ENCODE results near the gene STK16. TPM values are rescaled to one million over a fixed set of nuclear protein-coding genes. Genes with fewer than 3 reads are reported as not detected.
A peak's percentile ranks its signal among the peaks of the same experiment; 100 is the strongest.

The STK16 gene
- total and polyA plus RNA-seq, 7 experiments from 2014 or later, result 17.4 to 35.0 (median 21.8) TPM

- no peak for DNase-seq
- Mint-ChIP-seq H3K4me3 (no peak overlapping the region), H3K27ac (no peak overlapping the region), H3K9me3 (no peaks in the 10 kb centered on the region), H3K4me1 (no peaks in the 10 kb centered on the region), H3K27me3 (peaks cover 0 to 16% (median 0%) of the 10 kb centered on the region in 5 donors), H3K36me3 (no peaks in the 10 kb centered on the region)
- Histone ChIP-seq H3K27ac (ENCODE audit: low read depth, low read length) (no peak overlapping the region), H3K27me3 (ENCODE audit: control insufficient read depth in 2 of 2, insufficient read depth in 2 of 2, low read length in 2 of 2) (no peaks in the 10 kb centered on the region), H3K9me3 (ENCODE audit: control insufficient read depth in 2 of 3, low read length in 3 of 3) (no peaks in the 10 kb centered on the region), H3K4me1 (ENCODE audit: control insufficient read depth in 2 of 2, insufficient read depth in 2 of 2, low read length in 2 of 2) (no peaks in the 10 kb centered on the region), H3K36me3 (ENCODE audit: control insufficient read depth in 2 of 3, insufficient read depth in 3 of 3, low read length in 3 of 3) (no peaks in the 10 kb centered on the region), H3K4me3 (ENCODE audit: low read length) (no peak overlapping the region)
- intact Hi-C loops (cut with micrococcal nuclease), result no loop called here
- CTCF ChIA-PET, result interaction anchor here (1.2 kb wide), 1 partner anchor 24 kb away, joined by 3 read pairs; no protein-coding TSS in a partner anchor
- no peak for ATAC-seq
- POLR2A ChIA-PET, result interaction anchor here (0.6 kb wide), 1 partner anchor 60 kb away, joined by 3 read pairs; no protein-coding TSS in a partner anchor
Measured at GRCh38 chr2:219271021-219271420, 25.7 kb downstream of the STK16 start.

GRCh38 chr2:219272356-219272755 lies 27.1 kb downstream of the STK16 start:
- H3K36me3 ChIP-seq (ENCODE audit: control insufficient read depth in 2 of 3, insufficient read depth in 3 of 3, low read length in 3 of 3), result no peaks in the 10 kb centered on the region
- Mint-ChIP-seq H3K4me1 (peaks cover 1 to 5% (median 4%) of the 10 kb centered on the region in 7 donors), H3K27me3 (peaks cover 0 to 16% (median 0%) of the 10 kb centered on the region in 5 donors), H3K27ac (no peak overlapping the region), H3K36me3 (no peaks in the 10 kb centered on the region), H3K9me3 (no peaks in the 10 kb centered on the region), H3K4me3 (no peak overlapping the region)
- no peak overlapping the region for H3K27ac ChIP-seq (ENCODE audit: low read depth, low read length)
- CTCF ChIA-PET, result interaction anchor here (12.9 kb wide), 1 partner anchor 24 kb away, joined by 194 read pairs; no protein-coding TSS in a partner anchor
- POLR2A ChIA-PET, result interaction anchor here (3.2 kb wide), 1 partner anchor 17 kb away, joined by 12 read pairs; the partner anchor contains the start of gene TUBA4A
- no peak overlapping the region for H3K4me3 ChIP-seq (ENCODE audit: low read length)
- intact Hi-C loops (cut with micrococcal nuclease), result no loop called here
- peaks cover 0 to under 1% of the 10 kb centered on the region in 2 donors for H3K4me1 ChIP-seq (ENCODE audit: control insufficient read depth in 2 of 2, insufficient read depth in 2 of 2, low read length in 2 of 2)
- H3K27me3 ChIP-seq (ENCODE audit: control insufficient read depth in 2 of 2, insufficient read depth in 2 of 2, low read length in 2 of 2), result no peaks in the 10 kb centered on the region
- DNase-seq (no peak), ATAC-seq (no peak)
- no peaks in the 10 kb centered on the region for H3K9me3 ChIP-seq (ENCODE audit: control insufficient read depth in 2 of 3, low read length in 3 of 3)

- no peaks in the 10 kb centered on the region for H3K9me3 Mint-ChIP-seq
- H3K9me3 ChIP-seq (ENCODE audit: control insufficient read depth in 2 of 3, low read length in 3 of 3), result no peaks in the 10 kb centered on the region
- DNase-seq, result no peak
- no peaks in the 10 kb centered on the region for H3K36me3 ChIP-seq (ENCODE audit: control insufficient read depth in 2 of 3, insufficient read depth in 3 of 3, low read length in 3 of 3)
- intact Hi-C loops (cut with micrococcal nuclease), result no loop called here
- ATAC-seq, result no peak
- no peak overlapping the region for H3K27ac ChIP-seq (ENCODE audit: low read depth, low read length)
- H3K36me3 Mint-ChIP-seq, result no peaks in the 10 kb centered on the region
- H3K4me1 Mint-ChIP-seq, result peaks cover 7 to 11% (median 10%) of the 10 kb centered on the region in 7 donors
- ChIA-PET CTCF (interaction anchor here (12.9 kb wide), 1 partner anchor 23 kb away, joined by 194 read pairs; no protein-coding TSS in a partner anchor), POLR2A (interaction anchor here (3.2 kb wide), 1 partner anchor 18 kb away, joined by 12 read pairs; the partner anchor contains the start of gene TUBA4A)
- H3K27me3 Mint-ChIP-seq, result peaks cover 0 to 16% (median 0%) of the 10 kb centered on the region in 5 donors
- no peak overlapping the region for H3K4me3 Mint-ChIP-seq
- H3K4me3 ChIP-seq (ENCODE audit: low read length), result no peak overlapping the region
- H3K27ac Mint-ChIP-seq, result no peak overlapping the region
- peaks cover 4 to 7% of the 10 kb centered on the region in 2 donors for H3K4me1 ChIP-seq (ENCODE audit: control insufficient read depth in 2 of 2, insufficient read depth in 2 of 2, low read length in 2 of 2)
- H3K27me3 ChIP-seq (ENCODE audit: control insufficient read depth in 2 of 2, insufficient read depth in 2 of 2, low read length in 2 of 2), result no peaks in the 10 kb centered on the region
Measured at GRCh38 chr2:219272995-219273394, 27.7 kb downstream of the STK16 start.

- Histone ChIP-seq H3K27ac (ENCODE audit: low read depth, low read length) (no peak overlapping the region), H3K4me1 (ENCODE audit: control insufficient read depth in 2 of 2, insufficient read depth in 2 of 2, low read length in 2 of 2) (peaks cover 13 to 17% of the 10 kb centered on the region in 2 donors), H3K36me3 (ENCODE audit: control insufficient read depth in 2 of 3, insufficient read depth in 3 of 3, low read length in 3 of 3) (no peaks in the 10 kb centered on the region), H3K9me3 (ENCODE audit: control insufficient read depth in 2 of 3, low read length in 3 of 3) (no peaks in the 10 kb centered on the region), H3K4me3 (ENCODE audit: low read length) (no peak overlapping the region), H3K27me3 (ENCODE audit: control insufficient read depth in 2 of 2, insufficient read depth in 2 of 2, low read length in 2 of 2) (no peaks in the 10 kb centered on the region)
- Mint-ChIP-seq H3K36me3 (no peaks in the 10 kb centered on the region), H3K9me3 (no peaks in the 10 kb centered on the region), H3K27me3 (peaks cover 0 to 14% (median 0%) of the 10 kb centered on the region in 5 donors), H3K4me1 (peaks cover 14 to 20% (median 19%) of the 10 kb centered on the region in 7 donors), H3K4me3 (no peak overlapping the region), H3K27ac (no peak overlapping the region)
- intact Hi-C loops (cut with micrococcal nuclease), result no loop called here
- DNase-seq, result no peak
- ChIA-PET CTCF (interaction anchor here (1.2 to 12.9 kb wide), 3 partner anchors 11 to 22 kb away, joined by 4 to 194 read pairs (median 20); partner anchors contain the start of gene TUBA4A), POLR2A (interaction anchor here (0.9 to 3.2 kb wide), 3 partner anchors 19 to 22 kb away, joined by 3 to 12 read pairs (median 3); partner anchors contain the start of genes TUBA4A and TUBA4B)
- ATAC-seq, result no peak
Measured at GRCh38 chr2:219273937-219274336, 28.7 kb downstream of the STK16 start.

- H3K36me3 Mint-ChIP-seq, result no peaks in the 10 kb centered on the region
- Histone ChIP-seq H3K27ac (ENCODE audit: low read depth, low read length) (no peak overlapping the region), H3K9me3 (ENCODE audit: control insufficient read depth in 2 of 3, low read length in 3 of 3) (no peaks in the 10 kb centered on the region), H3K36me3 (ENCODE audit: control insufficient read depth in 2 of 3, insufficient read depth in 3 of 3, low read length in 3 of 3) (no peaks in the 10 kb centered on the region), H3K4me3 (ENCODE audit: low read length) (no peak overlapping the region), H3K27me3 (ENCODE audit: control insufficient read depth in 2 of 2, insufficient read depth in 2 of 2, low read length in 2 of 2) (no peaks in the 10 kb centered on the region), H3K4me1 (ENCODE audit: control insufficient read depth in 2 of 2, insufficient read depth in 2 of 2, low read length in 2 of 2) (peaks cover 13 to 17% of the 10 kb centered on the region in 2 donors)
- no peaks in the 10 kb centered on the region for H3K9me3 Mint-ChIP-seq
- no peak for DNase-seq
- no peak overlapping the region for H3K27ac Mint-ChIP-seq
- ChIA-PET CTCF (interaction anchor here (1.2 to 12.9 kb wide), 3 partner anchors 12 to 22 kb away, joined by 4 to 194 read pairs (median 20); partner anchors contain the start of gene TUBA4A), POLR2A (interaction anchor here (0.9 to 3.2 kb wide), 3 partner anchors 19 to 22 kb away, joined by 3 to 12 read pairs (median 3); partner anchors contain the start of genes TUBA4A and TUBA4B)
- peaks cover 0 to 11% (median 0%) of the 10 kb centered on the region in 5 donors for H3K27me3 Mint-ChIP-seq
- intact Hi-C loops (cut with micrococcal nuclease), result no loop called here
- no peak for ATAC-seq
- peaks cover 15 to 22% (median 22%) of the 10 kb centered on the region in 7 donors for H3K4me1 Mint-ChIP-seq
- H3K4me3 Mint-ChIP-seq, result no peak overlapping the region
Measured at GRCh38 chr2:219274361-219274921, 29.2 kb downstream of the STK16 start.

- peak overlapping the region; percentile 73 for H3K4me3 ChIP-seq (ENCODE audit: low read length)
- peaks cover 11 to 27% (median 24%) of the 10 kb centered on the region in 3 experiments for H3K36me3 ChIP-seq (ENCODE audit: control insufficient read depth in 2 of 3, insufficient read depth in 3 of 3, low read length in 3 of 3)
- CTCF ChIA-PET, result interaction anchor here (0.9 to 12.9 kb wide), 11 partner anchors 18 to 119 kb away, joined by 3 to 194 read pairs (median 4); partner anchors contain the start of genes ANKZF1, ATG9A, CNPPD1 and TUBA4A
- H3K27ac ChIP-seq (ENCODE audit: low read depth, low read length), result peak overlapping the region; percentile 98
- H3K4me3 Mint-ChIP-seq, result peak overlapping the region; percentile 76 to 98 (median 94)
- DNase-seq (peak; percentile 60 to 83 (median 72)), ATAC-seq (no peak)
- H3K9me3 ChIP-seq (ENCODE audit: control insufficient read depth in 2 of 3, low read length in 3 of 3), result no peaks in the 10 kb centered on the region
- peaks cover 0 to 20% (median 7%) of the 10 kb centered on the region in 5 donors for H3K36me3 Mint-ChIP-seq
- no peaks in the 10 kb centered on the region for H3K27me3 ChIP-seq (ENCODE audit: control insufficient read depth in 2 of 2, insufficient read depth in 2 of 2, low read length in 2 of 2)
- intact Hi-C loops (cut with micrococcal nuclease), result loop anchor here (1.0 to 5.0 kb wide), 8 partner anchors 14 to 606 kb away; partner anchors contain the start of genes ABCB6 (in 1 of the 2), CHPF (in 1 of the 2), RNF25 (in 1 of the 2) and STK11IP (in 1 of the 2)
- POLR2A ChIA-PET, result interaction anchor here (0.8 to 8.2 kb wide), 14 partner anchors 8 to 265 kb away, joined by 3 to 214 read pairs (median 6); partner anchors contain the start of genes ANKZF1, ATG9A, CHPF and CNPPD1
- H3K4me1 ChIP-seq (ENCODE audit: control insufficient read depth in 2 of 2, insufficient read depth in 2 of 2, low read length in 2 of 2), result peaks cover 22 to 33% of the 10 kb centered on the region in 2 donors
- H3K4me1 Mint-ChIP-seq, result peaks cover 31 to 55% (median 50%) of the 10 kb centered on the region in 7 donors
- H3K27ac Mint-ChIP-seq, result peak overlapping the region; percentile 94 to 100 (median 99)
- no peaks in the 10 kb centered on the region for H3K9me3 Mint-ChIP-seq
- H3K27me3 Mint-ChIP-seq, result peaks cover 0 to 7% (median 0%) of the 10 kb centered on the region in 5 donors
Measured at GRCh38 chr2:219277703-219278654, 32.7 kb downstream of the STK16 start.

Data from naive thymus-derived CD4-positive, alpha-beta T cell (primary cell).